K562 (cell line): Measurements from ENCODE around the gene POLR2M. TPM values are rescaled to one million over a fixed set of nuclear protein-coding genes. Genes with fewer than 3 reads are reported as not detected.

Experiments
- ATAC-seq: fragments of 200-7000 bp; cut with Tn5 transposase; 3 replicates; pipeline ENCODE4 v1.9.1; 2020; ENCODE audit warnings: moderate library complexity
- BruUV-seq: library from RNA; stranded (reverse); fragments of 400-500 nt; replicated peaks from 2 replicates; lab custom pipeline; 2021; lab: Mats Ljungman, UMichigan
- CTCF ChIA-PET: fragments of 300-600 bp; formaldehyde crosslinking; extraction: SDS; loops from one replicate; lab custom pipeline; 2021; ENCODE audit warnings: low intra/inter-chr PET ratio; lab: Yijun Ruan, JAX
- POLR2A ChIA-PET: fragments of 300-600, 350-650 bp; sonication (Branson Sonifier 250); formaldehyde crosslinking; extraction: SDS; loops from one replicate; lab custom pipeline; 2021; ENCODE audit warnings: antibody characterized with exemption, inconsistent platforms; lab: Yijun Ruan, JAX
- DNase-seq, 4 experiments: peaks; one replicate each; pipeline versions ENCODE4 v3.0.0 to v3.0.0-alpha.2; 2011 to 2018; ENCODE audit warnings: low spot score in 3 of 4, mixed read lengths in 3 of 4; ENCODE audit errors: extremely low read depth in 1 of 4
- FAIRE-seq: peaks from 2 replicates; lab custom pipeline; 2011; peaks lifted over from hg19 to GRCh38; lab: Jason Lieb, UNC
- H2AFZ ChIP-seq: 2 replicates; pipeline ENCODE4 v1.6.0; 2011; ENCODE audit warnings: low read depth, low read length, control low read depth, inconsistent platforms
- H3K27ac ChIP-seq: fragments of 200-600 bp; 3 replicates; pipeline ENCODE4 v1.8.0; 2011; ENCODE audit warnings: low read depth, mild to moderate bottlenecking, control low read depth, inconsistent platforms, low read length, moderate library complexity, mixed read lengths; ENCODE audit errors: extremely low read depth
- H3K27me3 ChIP-seq, 2 experiments: fragments of 300-600 bp in 1 of 2; 2 replicates in 1 of 2; 3 replicates in 1 of 2; pipeline versions ENCODE4 v1.6.0 to v1.8.0; 2011; ENCODE audit warnings: inconsistent platforms in 2 of 2, low read length in 2 of 2, mild to moderate bottlenecking in 1 of 2, mixed read lengths in 1 of 2, moderate library complexity in 1 of 2; ENCODE audit not compliant: control insufficient read depth in 2 of 2, insufficient read depth in 2 of 2
- H3K36me3 ChIP-seq: fragments of 300-600 bp; 3 replicates; pipeline ENCODE4 v1.8.0; 2011; ENCODE audit warnings: mild to moderate bottlenecking, low read length, inconsistent platforms; ENCODE audit not compliant: control insufficient read depth, insufficient read depth
- H3K4me1 ChIP-seq, 2 experiments: fragments of 200-600 bp in 1 of 2; replicated peaks in 1 of 2; 2 replicates in 1 of 2; 3 replicates in 1 of 2; pipeline versions ENCODE4 v1.5.1 to v1.8.0; 2011; ENCODE audit warnings: inconsistent platforms in 2 of 2, low read length in 2 of 2, mild to moderate bottlenecking in 1 of 2, mixed read lengths in 1 of 2, moderate library complexity in 1 of 2; ENCODE audit not compliant: control insufficient read depth in 2 of 2, insufficient read depth in 2 of 2
- H3K4me2 ChIP-seq: 2 replicates; pipeline ENCODE4 v1.6.1; 2011; ENCODE audit warnings: low read length, control low read depth, inconsistent platforms, mixed read lengths; ENCODE audit not compliant: insufficient read depth
- H3K4me3 ChIP-seq: fragments of 200-600 bp; sonication (generic), shearing (Covaris generic); 2 replicates; pipeline ENCODE4 v1.5.1; 2016; ENCODE audit warnings: control low read depth, inconsistent platforms
- H3K79me2 ChIP-seq: fragments of 200-600 bp; 3 replicates; pipeline ENCODE4 v1.8.0; 2011; ENCODE audit warnings: low read length, inconsistent platforms; ENCODE audit not compliant: control insufficient read depth, insufficient read depth
- H3K9ac ChIP-seq, 2 experiments: 2 replicates each; pipeline versions ENCODE4 v1.6.0 to v1.6.1; 2011; ENCODE audit warnings: low read depth in 2 of 2, low read length in 2 of 2, control low read depth in 1 of 2, inconsistent platforms in 1 of 2, mild to moderate bottlenecking in 1 of 2, mixed read lengths in 1 of 2; ENCODE audit not compliant: insufficient read depth in 1 of 2
- H3K9me1 ChIP-seq: one replicate; pipeline ENCODE4 v1.6.0; 2011; ENCODE audit warnings: inconsistent platforms, mild to moderate bottlenecking, low read length, moderate library complexity; ENCODE audit not compliant: control insufficient read depth, insufficient read depth
- H3K9me3 ChIP-seq: replicated peaks from 2 replicates; pipeline ENCODE4 v1.5.1; 2011; ENCODE audit warnings: low read depth, low read length, inconsistent platforms; ENCODE audit not compliant: control insufficient read depth, insufficient read depth
- H4K20me1 ChIP-seq: replicated peaks from 2 replicates; pipeline ENCODE4 v1.6.1; 2011; ENCODE audit warnings: low read length, inconsistent platforms, mixed read lengths; ENCODE audit not compliant: control insufficient read depth, insufficient read depth
- HMG20B ChIP-seq: fragments of 250-450 bp; sonication (Bioruptor Pico); IDR thresholded peaks from 2 replicates; pipeline ENCODE4 v1.5.0; 2021; ENCODE audit warnings: mild to moderate bottlenecking
- ZHX1 ChIP-seq: fragments of 150-350 bp; conservative IDR thresholded peaks from 2 replicates; pipeline ENCODE4 v1.6.1; 2014; ENCODE audit warnings: low read length
- WGBS: fragments of 100-300 bp; shearing (Covaris generic); methylation state at CpG from one replicate; pipeline ENCODE4 v1.1.6; 2016; ENCODE audit warnings: low coverage, mixed read lengths; ENCODE audit not compliant: insufficient coverage; ENCODE audit errors: missing lambda C conversion rate; 5-methylcytosine and 5-hydroxymethylcytosine counted together
- in situ Hi-C: fragments of 300-500 bp; cut with MboI; formaldehyde crosslinking; loops from 4 replicates; pipeline ENCODE4 v1.15.0; 2018; ENCODE audit warnings: inconsistent platforms, mixed read lengths
- intact Hi-C: fragments of 100-400 bp; cut with micrococcal nuclease; formaldehyde crosslinking; loops from 2 replicates; pipeline ENCODE4 v1.14.2; 2022
- polyA plus RNA-seq, 8 experiments: library from polyadenylated mRNA; depleted of rRNA in 4 of 8; stranded (reverse) in 5 of 8; unstranded in 3 of 8; fragments of >200 nt; fragmentation: Nextera tagmentation in 2 of 8; fragmentation: Illumina TruSeq in 1 of 8; extraction: Ambion mirVana in 2 of 8; extraction: Trizol in 1 of 8; gene quantifications; 2 replicates each; pipeline versions ENCODE4 v1.2.1 to v1.2.3, GENCODE V29; 2011 to 2014; ENCODE audit warnings: inconsistent platforms in 1 of 8, missing spikeins in 1 of 8
- total RNA-seq, 7 experiments: library from RNA; depleted of rRNA in 6 of 7; stranded (reverse); fragments of >200 nt in 6 of 7; fragmentation: Illumina TruSeq in 2 of 7; extraction: Trizol in 2 of 7; gene quantifications; 2 replicates each; pipeline versions ENCODE4 v1.2.1 to v1.2.3, GENCODE V29; 2011 to 2021; ENCODE audit warnings: low replicate concordance in 1 of 7

Gene POLR2M
- total and polyA plus RNA-seq, 9 of the 15 experiments (the other 6 are each of a cell fraction or from before 2014, with no cell fraction given) = 9.2 to 1,050 (median 43.0) TPM

GRCh38 chr15:57763176-57763964 is 56.9 kb downstream of the POLR2M start:
- no peaks in the 10 kb centered on the region for H3K9me3 ChIP-seq
- H3K36me3 ChIP-seq = no peaks in the 10 kb centered on the region
- in situ Hi-C loops = no loop called here
- no TSS peak for BruUV-seq
- H3K79me2 ChIP-seq = no peaks in the 10 kb centered on the region
- POLR2A ChIA-PET = no interaction called here
- H3K9ac ChIP-seq = no peak overlapping the region
- no peak overlapping the region for H3K4me2 ChIP-seq
- no peak for FAIRE-seq
- peaks cover 9 to 27% of the 10 kb centered on the region in 2 experiments; a peak in 3 of 5 replicates for H3K27me3 ChIP-seq
- no peaks in the 10 kb centered on the region for H4K20me1 ChIP-seq
- intact Hi-C loops = no loop called here
- no peak for ATAC-seq
- CTCF ChIA-PET = no interaction called here
- no peak overlapping the region for H2AFZ ChIP-seq
- no peak overlapping the region for H3K27ac ChIP-seq
- no peaks in the 10 kb centered on the region for H3K4me1 ChIP-seq
- TF ChIP-seq HMG20B = no peak
- no peak for TF ChIP-seq ZHX1
- no peak overlapping the region for H3K4me3 ChIP-seq
- WGBS = 2% methylated on average over 5 of the region's 5 CpGs
- DNase-seq = no peak
- no peaks in the 10 kb centered on the region for H3K9me1 ChIP-seq

Other genes with a start within 250 kb of the POLR2M start
- gene MYZAP, start 114.8 kb upstream of the POLR2M start, total RNA-seq (2014; rRNA removed) = not detected in 2 replicates
- not detected in 2 replicates for gene MYZAP, start 114.8 kb upstream of the POLR2M start, total RNA-seq (2014; rRNA removed; fragmentation: Illumina TruSeq; extraction: Trizol)
- not detected in 2 replicates for gene MYZAP, start 114.8 kb upstream of the POLR2M start, total RNA-seq (2015; rRNA removed; fragmentation: Illumina TruSeq; extraction: Trizol)
- gene MYZAP, start 114.8 kb upstream of the POLR2M start, total RNA-seq (2021) = not detected in 2 replicates
- 0.03 TPM in 1 of 2 replicates, not detected in the other for gene MYZAP, start 114.8 kb upstream of the POLR2M start, polyA plus RNA-seq (2011; rRNA removed)
- gene MYZAP, start 114.8 kb upstream of the POLR2M start, polyA plus RNA-seq (2014; fragmentation: Illumina TruSeq; extraction: Trizol) = not detected in 2 replicates
- not detected for gene MYZAP, start 114.8 kb upstream of the POLR2M start, polyA plus RNA-seq (2014; fragmentation: Nextera tagmentation; extraction: Ambion mirVana)
- not detected in 2 replicates for gene MYZAP, start 114.8 kb upstream of the POLR2M start, polyA plus RNA-seq (2014; rRNA removed)